ENCODE measurements around the gene SPEN. TPM values are rescaled to one million over a fixed set of nuclear protein-coding genes. Genes with fewer than 3 reads are reported as not detected.

The SPEN gene
- total and polyA plus RNA-seq, 9 of the 15 experiments (the other 6 are each of a cell fraction or from before 2014, with no cell fraction given) = 5.7 to 87.5 (median 27.2) TPM

DNA sequence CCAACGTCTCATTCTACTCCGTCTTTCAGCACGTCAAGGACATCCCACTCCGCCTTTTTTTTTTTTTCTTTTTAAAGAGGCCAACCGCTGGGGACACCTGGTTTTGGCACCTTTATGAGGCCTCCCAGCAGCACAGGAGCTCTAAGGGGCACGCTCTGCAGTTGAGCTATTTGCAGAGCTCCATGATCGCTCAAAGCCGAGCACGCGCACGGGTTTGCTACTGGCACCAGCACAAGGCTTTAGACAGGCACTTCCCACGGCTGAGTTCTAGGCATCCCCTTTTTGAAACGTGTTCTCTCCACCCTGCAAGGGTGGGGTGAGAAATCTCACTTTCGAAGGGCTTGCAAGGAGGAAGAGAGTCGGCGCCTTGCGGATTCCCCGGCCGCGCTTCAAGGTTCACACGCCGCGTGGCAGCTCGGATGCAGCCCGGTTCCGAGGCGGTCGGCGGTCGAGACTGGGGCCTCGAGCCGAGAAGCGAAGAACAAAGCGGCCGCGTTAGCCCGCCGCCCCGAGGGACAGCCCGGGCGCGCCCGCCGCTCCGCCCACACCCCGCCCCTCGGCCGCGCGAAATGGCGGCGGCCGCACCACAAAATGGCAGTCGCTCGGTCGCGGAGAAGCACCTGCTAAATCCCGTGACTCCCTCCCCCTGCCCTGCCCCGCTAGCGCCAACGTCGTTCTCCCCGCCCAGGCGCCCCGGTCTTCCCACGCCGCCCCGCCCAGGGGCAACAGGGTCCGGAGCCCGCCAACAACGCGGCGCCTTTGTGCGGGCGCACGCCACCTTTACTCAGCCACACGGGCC, 12.9 kb upstream of the SPEN start (continued):
- TF ChIP-seq ZNF584 (CRISPR knock-in tag; IDR thresholded peaks at IDR 0.05; ENCODE audit: low read depth) = peak; percentile 85; the same call in 1 of the 2 replicates
- TF ChIP-seq, protein P1, sequence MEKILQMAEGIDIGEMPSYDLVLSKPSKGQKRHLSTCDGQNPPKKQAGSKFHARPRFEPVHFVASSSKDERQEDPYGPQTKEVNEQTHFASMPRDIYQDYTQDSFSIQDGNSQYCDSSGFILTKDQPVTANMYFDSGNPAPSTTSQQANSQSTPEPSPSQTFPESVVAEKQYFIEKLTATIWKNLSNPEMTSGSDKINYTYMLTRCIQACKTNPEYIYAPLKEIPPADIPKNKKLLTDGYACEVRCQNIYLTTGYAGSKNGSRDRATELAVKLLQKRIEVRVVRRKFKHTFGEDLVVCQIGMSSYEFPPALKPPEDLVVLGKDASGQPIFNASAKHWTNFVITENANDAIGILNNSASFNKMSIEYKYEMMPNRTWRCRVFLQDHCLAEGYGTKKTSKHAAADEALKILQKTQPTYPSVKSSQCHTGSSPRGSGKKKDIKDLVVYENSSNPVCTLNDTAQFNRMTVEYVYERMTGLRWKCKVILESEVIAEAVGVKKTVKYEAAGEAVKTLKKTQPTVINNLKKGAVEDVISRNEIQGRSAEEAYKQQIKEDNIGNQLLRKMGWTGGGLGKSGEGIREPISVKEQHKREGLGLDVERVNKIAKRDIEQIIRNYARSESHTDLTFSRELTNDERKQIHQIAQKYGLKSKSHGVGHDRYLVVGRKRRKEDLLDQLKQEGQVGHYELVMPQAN (IDR thresholded peaks at IDR 0.05; ENCODE audit: borderline replicate concordance) = peak; percentile 75
- peak; percentile 77; the same call in 1 of the 2 replicates for TF ChIP-seq ZBTB17 (CRISPR knock-in tag; IDR thresholded peaks at IDR 0.05)
- TF ChIP-seq RBM14 (IDR thresholded peaks at IDR 0.05; ENCODE audit: borderline replicate concordance, insufficient read depth, low read depth, low read length) = 0 out of 2 replicates have a peak, but pooled peaks have one; percentile 66
- no peak for TF ChIP-seq ELF2 (CRISPR knock-in tag; IDR thresholded peaks at IDR 0.05)
- 0 out of 2 replicates have a peak, but pooled peaks have one; percentile 13 for TF ChIP-seq NFE2 (IDR thresholded peaks at IDR 0.05; ENCODE audit: low read depth)
- TF ChIP-seq ARID2 (IDR thresholded peaks at IDR 0.05) = no peak
- TF ChIP-seq, protein P2, sequence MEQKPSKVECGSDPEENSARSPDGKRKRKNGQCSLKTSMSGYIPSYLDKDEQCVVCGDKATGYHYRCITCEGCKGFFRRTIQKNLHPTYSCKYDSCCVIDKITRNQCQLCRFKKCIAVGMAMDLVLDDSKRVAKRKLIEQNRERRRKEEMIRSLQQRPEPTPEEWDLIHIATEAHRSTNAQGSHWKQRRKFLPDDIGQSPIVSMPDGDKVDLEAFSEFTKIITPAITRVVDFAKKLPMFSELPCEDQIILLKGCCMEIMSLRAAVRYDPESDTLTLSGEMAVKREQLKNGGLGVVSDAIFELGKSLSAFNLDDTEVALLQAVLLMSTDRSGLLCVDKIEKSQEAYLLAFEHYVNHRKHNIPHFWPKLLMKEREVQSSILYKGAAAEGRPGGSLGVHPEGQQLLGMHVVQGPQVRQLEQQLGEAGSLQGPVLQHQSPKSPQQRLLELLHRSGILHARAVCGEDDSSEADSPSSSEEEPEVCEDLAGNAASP (IDR thresholded peaks at IDR 0.05) = no peak
- peak; percentile 43; the same call in 1 of the 2 replicates for TF ChIP-seq TAF7 (tag; IDR thresholded peaks at IDR 0.05)
- TF ChIP-seq ATF7 (IDR thresholded peaks at IDR 0.05) = peak; percentile 55; the same call in 1 of the 2 replicates
- TF ChIP-seq HDAC8 (tag; IDR thresholded peaks at IDR 0.05) = peak; percentile 87; the same call in 1 of the 2 replicates
- TF ChIP-seq ETV6 (IDR thresholded peaks at IDR 0.05; ENCODE audit: borderline replicate concordance in 1 of 2, low read depth in 2 of 2, low read length in 1 of 2) = no peak
- TF ChIP-seq ETV6 (CRISPR knock-in tag; IDR thresholded peaks at IDR 0.05; ENCODE audit: borderline replicate concordance) = peak; percentile 12; the same call in 1 of the 2 replicates
- TF ChIP-seq NR4A1 (CRISPR knock-in tag; IDR thresholded peaks at IDR 0.05) = peak; percentile 83; the same call in 1 of the 2 replicates
- 0 out of 2 replicates have a peak, but pooled peaks have one; percentile 55 for TF ChIP-seq NR4A1 (tag; IDR thresholded peaks at IDR 0.05)
- TF ChIP-seq CAMTA2 (CRISPR knock-in tag; conservative IDR thresholded peaks at IDR 0.05) = 0 out of 2 replicates have a peak, but pooled peaks have one; percentile 22
- no peak; the same call in 1 of the 2 replicates for TF ChIP-seq OTX1 (CRISPR knock-in tag; IDR thresholded peaks at IDR 0.05)
- TF ChIP-seq, protein P3, sequence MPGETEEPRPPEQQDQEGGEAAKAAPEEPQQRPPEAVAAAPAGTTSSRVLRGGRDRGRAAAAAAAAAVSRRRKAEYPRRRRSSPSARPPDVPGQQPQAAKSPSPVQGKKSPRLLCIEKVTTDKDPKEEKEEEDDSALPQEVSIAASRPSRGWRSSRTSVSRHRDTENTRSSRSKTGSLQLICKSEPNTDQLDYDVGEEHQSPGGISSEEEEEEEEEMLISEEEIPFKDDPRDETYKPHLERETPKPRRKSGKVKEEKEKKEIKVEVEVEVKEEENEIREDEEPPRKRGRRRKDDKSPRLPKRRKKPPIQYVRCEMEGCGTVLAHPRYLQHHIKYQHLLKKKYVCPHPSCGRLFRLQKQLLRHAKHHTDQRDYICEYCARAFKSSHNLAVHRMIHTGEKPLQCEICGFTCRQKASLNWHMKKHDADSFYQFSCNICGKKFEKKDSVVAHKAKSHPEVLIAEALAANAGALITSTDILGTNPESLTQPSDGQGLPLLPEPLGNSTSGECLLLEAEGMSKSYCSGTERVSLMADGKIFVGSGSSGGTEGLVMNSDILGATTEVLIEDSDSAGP (CRISPR knock-in tag; IDR thresholded peaks at IDR 0.05) = peak; percentile 90
- TF ChIP-seq, protein P4, sequence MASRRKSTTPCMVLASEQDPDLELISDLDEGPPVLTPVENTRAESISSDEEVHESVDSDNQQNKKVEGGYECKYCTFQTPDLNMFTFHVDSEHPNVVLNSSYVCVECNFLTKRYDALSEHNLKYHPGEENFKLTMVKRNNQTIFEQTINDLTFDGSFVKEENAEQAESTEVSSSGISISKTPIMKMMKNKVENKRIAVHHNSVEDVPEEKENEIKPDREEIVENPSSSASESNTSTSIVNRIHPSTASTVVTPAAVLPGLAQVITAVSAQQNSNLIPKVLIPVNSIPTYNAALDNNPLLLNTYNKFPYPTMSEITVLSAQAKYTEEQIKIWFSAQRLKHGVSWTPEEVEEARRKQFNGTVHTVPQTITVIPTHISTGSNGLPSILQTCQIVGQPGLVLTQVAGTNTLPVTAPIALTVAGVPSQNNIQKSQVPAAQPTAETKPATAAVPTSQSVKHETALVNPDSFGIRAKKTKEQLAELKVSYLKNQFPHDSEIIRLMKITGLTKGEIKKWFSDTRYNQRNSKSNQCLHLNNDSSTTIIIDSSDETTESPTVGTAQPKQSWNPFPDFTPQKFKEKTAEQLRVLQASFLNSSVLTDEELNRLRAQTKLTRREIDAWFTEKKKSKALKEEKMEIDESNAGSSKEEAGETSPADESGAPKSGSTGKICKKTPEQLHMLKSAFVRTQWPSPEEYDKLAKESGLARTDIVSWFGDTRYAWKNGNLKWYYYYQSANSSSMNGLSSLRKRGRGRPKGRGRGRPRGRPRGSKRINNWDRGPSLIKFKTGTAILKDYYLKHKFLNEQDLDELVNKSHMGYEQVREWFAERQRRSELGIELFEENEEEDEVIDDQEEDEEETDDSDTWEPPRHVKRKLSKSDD (conservative IDR thresholded peaks at IDR 0.05; ENCODE audit: low read length) = peak; percentile 99
- TF ChIP-seq ZNF184 (CRISPR knock-in tag; IDR thresholded peaks at IDR 0.05) = no peak

Data from K562 (cell line).